A549 (cell line): ENCODE results near the gene PRKG1.

Source experiments
- TF ChIP-seq, protein P1 (sequence below): fragments of >200 bp; sonication (Bioruptor Twin); formaldehyde crosslinking; IDR thresholded peaks from 3 replicates; pipeline ENCODE4 v1.5.1; 2016
- TF ChIP-seq, protein P2 (sequence below): IDR thresholded peaks from 2 replicates; pipeline ENCODE4 v1.6.1; 2012

DNA sequence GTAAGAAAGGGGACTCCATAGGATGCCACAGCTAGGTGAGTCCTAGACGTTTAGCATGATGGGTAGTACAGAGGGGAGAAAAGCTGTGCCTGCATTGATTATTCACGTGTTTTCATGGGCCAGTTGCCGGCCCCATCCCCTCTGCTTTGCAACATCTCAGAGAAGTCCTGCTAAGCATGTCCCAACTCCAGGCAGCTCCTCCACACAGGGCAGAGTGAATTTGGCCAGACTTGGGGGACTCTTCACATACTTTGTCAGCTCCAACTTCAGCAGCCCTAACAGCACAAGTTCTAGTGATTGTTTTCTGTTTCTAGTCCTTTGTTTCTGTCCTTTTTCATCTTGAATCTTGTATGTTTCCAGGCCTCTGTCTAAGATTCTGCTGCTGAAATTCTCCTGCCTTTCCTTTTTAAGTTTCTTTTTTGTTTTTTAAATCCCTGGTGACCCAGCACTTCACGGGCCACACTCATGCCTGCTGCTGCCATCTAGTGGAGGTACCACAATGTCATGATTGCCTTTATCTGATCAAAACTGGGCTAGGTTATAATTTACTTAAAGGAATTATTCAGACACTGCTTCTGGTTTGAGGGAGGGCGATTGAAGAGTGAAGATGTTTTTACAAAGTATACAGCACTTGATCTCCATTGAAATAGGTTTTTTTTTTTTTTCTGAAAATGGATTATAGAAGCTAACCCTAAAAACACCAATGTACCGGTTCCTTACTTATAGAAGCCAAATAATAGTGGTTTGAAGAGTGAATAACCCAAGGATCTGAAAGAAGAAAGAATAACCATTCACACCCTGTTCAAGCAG, 348.2 kb downstream of the PRKG1 start:
- TF ChIP-seq, protein P1, sequence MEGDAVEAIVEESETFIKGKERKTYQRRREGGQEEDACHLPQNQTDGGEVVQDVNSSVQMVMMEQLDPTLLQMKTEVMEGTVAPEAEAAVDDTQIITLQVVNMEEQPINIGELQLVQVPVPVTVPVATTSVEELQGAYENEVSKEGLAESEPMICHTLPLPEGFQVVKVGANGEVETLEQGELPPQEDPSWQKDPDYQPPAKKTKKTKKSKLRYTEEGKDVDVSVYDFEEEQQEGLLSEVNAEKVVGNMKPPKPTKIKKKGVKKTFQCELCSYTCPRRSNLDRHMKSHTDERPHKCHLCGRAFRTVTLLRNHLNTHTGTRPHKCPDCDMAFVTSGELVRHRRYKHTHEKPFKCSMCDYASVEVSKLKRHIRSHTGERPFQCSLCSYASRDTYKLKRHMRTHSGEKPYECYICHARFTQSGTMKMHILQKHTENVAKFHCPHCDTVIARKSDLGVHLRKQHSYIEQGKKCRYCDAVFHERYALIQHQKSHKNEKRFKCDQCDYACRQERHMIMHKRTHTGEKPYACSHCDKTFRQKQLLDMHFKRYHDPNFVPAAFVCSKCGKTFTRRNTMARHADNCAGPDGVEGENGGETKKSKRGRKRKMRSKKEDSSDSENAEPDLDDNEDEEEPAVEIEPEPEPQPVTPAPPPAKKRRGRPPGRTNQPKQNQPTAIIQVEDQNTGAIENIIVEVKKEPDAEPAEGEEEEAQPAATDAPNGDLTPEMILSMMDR: peak; percentile 47
- TF ChIP-seq, protein P2, sequence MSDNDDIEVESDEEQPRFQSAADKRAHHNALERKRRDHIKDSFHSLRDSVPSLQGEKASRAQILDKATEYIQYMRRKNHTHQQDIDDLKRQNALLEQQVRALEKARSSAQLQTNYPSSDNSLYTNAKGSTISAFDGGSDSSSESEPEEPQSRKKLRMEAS: no peak
